PC-3 (cell line): Measurements from ENCODE around the gene UHMK1.

Experiments used
- EZH2 ChIP-seq: fragments of 300-600 bp; sonication (generic); IDR thresholded peaks from one replicate; pipeline ENCODE4 v1.6.1; 2017; ENCODE audit warnings: antibody characterized with exemption, mild to moderate bottlenecking, low read length; ENCODE audit not compliant: unreplicated experiment
- TF ChIP-seq, protein P1 (sequence below): fragments of 300-600 bp; sonication (generic); conservative IDR thresholded peaks from 2 replicates; pipeline ENCODE4 v1.5.1; 2017; ENCODE audit warnings: antibody characterized with exemption, low read depth, mild to moderate bottlenecking, low read length

GRCh38 chr1:162543228-162543627 is 45.6 kb downstream of the UHMK1 start:
- TF ChIP-seq, protein P1, sequence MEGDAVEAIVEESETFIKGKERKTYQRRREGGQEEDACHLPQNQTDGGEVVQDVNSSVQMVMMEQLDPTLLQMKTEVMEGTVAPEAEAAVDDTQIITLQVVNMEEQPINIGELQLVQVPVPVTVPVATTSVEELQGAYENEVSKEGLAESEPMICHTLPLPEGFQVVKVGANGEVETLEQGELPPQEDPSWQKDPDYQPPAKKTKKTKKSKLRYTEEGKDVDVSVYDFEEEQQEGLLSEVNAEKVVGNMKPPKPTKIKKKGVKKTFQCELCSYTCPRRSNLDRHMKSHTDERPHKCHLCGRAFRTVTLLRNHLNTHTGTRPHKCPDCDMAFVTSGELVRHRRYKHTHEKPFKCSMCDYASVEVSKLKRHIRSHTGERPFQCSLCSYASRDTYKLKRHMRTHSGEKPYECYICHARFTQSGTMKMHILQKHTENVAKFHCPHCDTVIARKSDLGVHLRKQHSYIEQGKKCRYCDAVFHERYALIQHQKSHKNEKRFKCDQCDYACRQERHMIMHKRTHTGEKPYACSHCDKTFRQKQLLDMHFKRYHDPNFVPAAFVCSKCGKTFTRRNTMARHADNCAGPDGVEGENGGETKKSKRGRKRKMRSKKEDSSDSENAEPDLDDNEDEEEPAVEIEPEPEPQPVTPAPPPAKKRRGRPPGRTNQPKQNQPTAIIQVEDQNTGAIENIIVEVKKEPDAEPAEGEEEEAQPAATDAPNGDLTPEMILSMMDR, result no peak
- TF ChIP-seq EZH2, result no peak
